ENCODE results near the gene NF1. TPM values are rescaled to one million over a fixed set of nuclear protein-coding genes. Genes with fewer than 3 reads are reported as not detected.

Gene NF1
- polyA plus RNA-seq, 3 donors, result 1.2 to 7.4 (median 2.1) TPM

DNA sequence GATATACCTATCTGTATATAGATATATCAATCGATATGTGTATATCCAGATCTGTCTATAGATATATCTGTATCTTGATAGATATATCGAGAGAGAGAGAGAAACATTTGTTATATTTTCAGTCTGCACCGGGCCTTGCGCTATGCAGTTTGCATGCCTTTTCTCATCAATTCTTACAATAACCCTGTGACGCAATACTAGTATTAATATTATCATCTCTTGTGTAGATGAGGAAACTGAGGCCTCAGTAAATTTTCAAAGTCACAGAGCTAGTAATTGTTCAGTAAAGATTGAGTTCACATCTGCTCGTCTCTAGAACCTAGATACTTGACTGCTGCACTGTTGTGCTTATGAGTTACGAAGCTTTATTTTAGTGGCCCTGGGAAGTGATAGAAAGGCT is 77.6 kb downstream of the NF1 start:
- H3K9ac ChIP-seq (ENCODE audit: insufficient read depth, low read length, poor library complexity, severe bottlenecking), result no peak overlapping the region
- Mint-ChIP-seq H3K27me3 (ENCODE audit: low read depth in 3 of 3) (no peaks in the 10 kb centered on the region), H3K36me3 (peaks cover 24 to 28% of the 10 kb centered on the region in 2 donors), H3K4me1 (no peaks in the 10 kb centered on the region), H3K4me3 (no peak overlapping the region), H3K9me3 (peaks cover 0 to 4% (median 0%) of the 10 kb centered on the region in 7 donors), H3K27ac (no peak overlapping the region)
- no peak overlapping the region for H3K27ac ChIP-seq (ENCODE audit: low read depth in 1 of 2, low read length in 2 of 2)
- no peaks in the 10 kb centered on the region for H3K27me3 ChIP-seq (ENCODE audit: control insufficient read depth in 2 of 2, insufficient read depth in 2 of 2, low read length in 2 of 2)
- no peak overlapping the region for H3K4me3 ChIP-seq (replicated peaks in 1 of 3; ENCODE audit: low read depth in 2 of 3, low read length in 3 of 3)
- H3K9me3 ChIP-seq (replicated peaks in 1 of 2; ENCODE audit: control insufficient read depth in 1 of 2, insufficient read depth in 1 of 2, low read length in 2 of 2), result no peaks in the 10 kb centered on the region
- H4K20me1 ChIP-seq (ENCODE audit: insufficient read depth, low read length), result no peaks in the 10 kb centered on the region
- no peaks in the 10 kb centered on the region for H3K4me1 ChIP-seq (ENCODE audit: control insufficient read depth in 1 of 2, insufficient read depth in 2 of 2, low read length in 2 of 2)
- no peak overlapping the region for H2AFZ ChIP-seq (ENCODE audit: insufficient read depth, low read depth, low read length, poor library complexity, severe bottlenecking)
- H3K36me3 ChIP-seq (replicated peaks in 1 of 2; ENCODE audit: control insufficient read depth in 1 of 2, insufficient read depth in 2 of 2, low read length in 2 of 2), result peaks cover 0 to 7% of the 10 kb centered on the region in 2 donors
- TF ChIP-seq, protein P1, sequence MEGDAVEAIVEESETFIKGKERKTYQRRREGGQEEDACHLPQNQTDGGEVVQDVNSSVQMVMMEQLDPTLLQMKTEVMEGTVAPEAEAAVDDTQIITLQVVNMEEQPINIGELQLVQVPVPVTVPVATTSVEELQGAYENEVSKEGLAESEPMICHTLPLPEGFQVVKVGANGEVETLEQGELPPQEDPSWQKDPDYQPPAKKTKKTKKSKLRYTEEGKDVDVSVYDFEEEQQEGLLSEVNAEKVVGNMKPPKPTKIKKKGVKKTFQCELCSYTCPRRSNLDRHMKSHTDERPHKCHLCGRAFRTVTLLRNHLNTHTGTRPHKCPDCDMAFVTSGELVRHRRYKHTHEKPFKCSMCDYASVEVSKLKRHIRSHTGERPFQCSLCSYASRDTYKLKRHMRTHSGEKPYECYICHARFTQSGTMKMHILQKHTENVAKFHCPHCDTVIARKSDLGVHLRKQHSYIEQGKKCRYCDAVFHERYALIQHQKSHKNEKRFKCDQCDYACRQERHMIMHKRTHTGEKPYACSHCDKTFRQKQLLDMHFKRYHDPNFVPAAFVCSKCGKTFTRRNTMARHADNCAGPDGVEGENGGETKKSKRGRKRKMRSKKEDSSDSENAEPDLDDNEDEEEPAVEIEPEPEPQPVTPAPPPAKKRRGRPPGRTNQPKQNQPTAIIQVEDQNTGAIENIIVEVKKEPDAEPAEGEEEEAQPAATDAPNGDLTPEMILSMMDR (IDR thresholded peaks at IDR 0.05), result no peak
- WGBS (ENCODE audit: insufficient coverage), result 100% methylated on average over 1 of the region's 7 CpGs
- intact Hi-C loops (cut with micrococcal nuclease), result no loop called here
- H3K4me2 ChIP-seq (replicated peaks; ENCODE audit: extremely low read depth, low read length, poor library complexity, severe bottlenecking), result no peak overlapping the region
- H3K79me2 ChIP-seq (ENCODE audit: insufficient read depth, low read length), result no peaks in the 10 kb centered on the region
- DNase-seq, result no peak

DNA sequence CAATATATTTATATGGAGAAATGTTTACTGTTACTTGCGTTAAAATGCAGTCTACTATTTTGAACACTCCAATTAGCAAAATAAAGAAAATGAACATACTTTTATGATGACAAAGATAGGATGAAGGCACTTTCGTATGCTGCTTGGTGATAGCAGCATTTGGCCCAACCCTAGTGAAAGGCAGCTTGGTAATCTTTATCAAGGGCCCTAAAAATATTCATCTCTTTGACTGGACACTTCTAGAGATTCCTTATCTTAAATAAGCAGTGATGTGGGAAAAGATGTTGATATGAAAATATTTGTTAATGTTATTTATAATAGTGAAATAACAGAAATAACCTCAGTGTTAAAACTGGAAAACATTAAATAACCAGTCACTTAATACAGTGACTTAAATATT is 79.4 kb downstream of the NF1 start:
- Histone ChIP-seq H3K36me3 (replicated peaks in 1 of 2; ENCODE audit: control insufficient read depth in 1 of 2, insufficient read depth in 2 of 2, low read length in 2 of 2) (peaks cover 0 to 7% of the 10 kb centered on the region in 2 donors), H3K4me1 (ENCODE audit: control insufficient read depth in 1 of 2, insufficient read depth in 2 of 2, low read length in 2 of 2) (no peaks in the 10 kb centered on the region), H3K9me3 (replicated peaks in 1 of 2; ENCODE audit: control insufficient read depth in 1 of 2, insufficient read depth in 1 of 2, low read length in 2 of 2) (no peaks in the 10 kb centered on the region), H3K4me3 (replicated peaks in 1 of 3; ENCODE audit: low read depth in 2 of 3, low read length in 3 of 3) (no peak overlapping the region), H3K27me3 (ENCODE audit: control insufficient read depth in 2 of 2, insufficient read depth in 2 of 2, low read length in 2 of 2) (no peaks in the 10 kb centered on the region), H3K9ac (ENCODE audit: insufficient read depth, low read length, poor library complexity, severe bottlenecking) (no peak overlapping the region), H2AFZ (ENCODE audit: insufficient read depth, low read depth, low read length, poor library complexity, severe bottlenecking) (no peak overlapping the region), H3K79me2 (ENCODE audit: insufficient read depth, low read length) (no peaks in the 10 kb centered on the region), H3K4me2 (replicated peaks; ENCODE audit: extremely low read depth, low read length, poor library complexity, severe bottlenecking) (no peak overlapping the region), H4K20me1 (ENCODE audit: insufficient read depth, low read length) (no peaks in the 10 kb centered on the region), H3K27ac (ENCODE audit: low read depth in 1 of 2, low read length in 2 of 2) (no peak overlapping the region)
- Mint-ChIP-seq H3K27me3 (ENCODE audit: low read depth in 3 of 3) (peaks cover 0 to 1% (median 0%) of the 10 kb centered on the region in 3 donors), H3K36me3 (peaks cover 22 to 30% of the 10 kb centered on the region in 2 donors), H3K27ac (no peak overlapping the region), H3K4me3 (no peak overlapping the region), H3K4me1 (no peaks in the 10 kb centered on the region), H3K9me3 (peaks cover 0 to 4% (median 0%) of the 10 kb centered on the region in 7 donors)
- TF ChIP-seq, protein P1 (IDR thresholded peaks at IDR 0.05), result no peak
- DNase-seq, result no peak
- intact Hi-C loops (cut with micrococcal nuclease), result no loop called here
- no CpG with 5 or more reads among the region's 2 CpGs for WGBS (ENCODE audit: insufficient coverage)
